Muscle layer of duodenum (tissue), 2 donors: ENCODE results near the gene RBM28.

Experiments used
- H3K27ac ChIP-seq: one replicate; pipeline ENCODE4 v1.7.0; 2013; ENCODE audit warnings: mild to moderate bottlenecking, low read length
- H3K27me3 ChIP-seq: one replicate; pipeline ENCODE4 v1.7.0; 2013; ENCODE audit warnings: low read depth, mild to moderate bottlenecking, control low read depth, low read length
- H3K36me3 ChIP-seq, 2 donors: one replicate each; pipeline ENCODE4 v1.7.0; 2013; ENCODE audit warnings: low read length in 2 of 2, control low read depth in 1 of 2, mild to moderate bottlenecking in 1 of 2; ENCODE audit not compliant: insufficient read depth in 2 of 2, control insufficient read depth in 1 of 2
- H3K4me1 ChIP-seq, 2 donors: one replicate each; pipeline ENCODE4 v1.7.0; 2013; ENCODE audit warnings: low read length in 2 of 2, mild to moderate bottlenecking in 2 of 2, control low read depth in 1 of 2, moderate library complexity in 1 of 2; ENCODE audit not compliant: insufficient read depth in 2 of 2, control insufficient read depth in 1 of 2
- H3K4me3 ChIP-seq, 2 donors: one replicate each; pipeline ENCODE4 v1.7.0; 2013; ENCODE audit warnings: low read length in 2 of 2, low read depth in 1 of 2, mild to moderate bottlenecking in 1 of 2
- H3K9me3 ChIP-seq, 2 donors: one replicate each; pipeline ENCODE4 v1.7.0; 2013; ENCODE audit warnings: low read length in 2 of 2, control low read depth in 1 of 2, mild to moderate bottlenecking in 1 of 2; ENCODE audit not compliant: control insufficient read depth in 1 of 2
- donor health status: healthy.

The RBM28 gene

DNA sequence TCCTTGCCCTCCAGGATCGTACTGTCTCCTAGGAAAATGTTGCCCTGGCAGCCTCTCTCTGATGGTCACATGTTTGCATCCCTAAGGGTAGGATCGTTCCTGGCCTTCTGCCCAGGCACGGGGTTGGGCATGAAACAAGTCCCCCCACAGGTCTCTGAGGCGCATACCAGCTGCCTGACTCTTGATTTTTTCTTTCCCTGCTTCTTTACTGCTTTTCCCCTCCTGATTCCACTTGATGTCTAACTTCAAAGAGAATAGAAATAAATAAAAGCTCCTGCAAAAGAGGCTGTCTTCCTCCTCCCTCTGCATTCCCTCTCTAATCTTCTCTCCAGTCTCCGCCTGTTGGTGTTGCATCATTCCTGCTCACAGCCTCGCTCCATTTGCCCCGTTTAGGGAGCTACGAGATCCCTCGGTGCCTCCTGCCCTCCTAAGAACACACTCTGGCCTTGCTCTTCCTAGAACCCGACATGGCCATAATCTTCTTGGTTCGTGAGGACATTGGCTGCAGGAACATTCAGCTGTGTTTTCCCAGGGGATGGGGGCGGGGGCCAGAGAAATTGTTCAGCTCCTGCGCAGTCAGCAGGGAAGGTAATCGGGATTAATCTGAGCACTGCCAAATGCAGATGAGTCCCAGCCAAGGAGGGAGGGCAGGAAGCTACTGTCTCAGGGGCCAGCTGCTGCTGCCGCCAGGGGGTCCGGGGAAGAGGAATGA is 76.7 kb downstream of the RBM28 start:
- Histone ChIP-seq H3K9me3 (no peaks in the 10 kb centered on the region), H3K4me3 (peak overlapping the region; percentile 45 to 47), H3K27me3 (peaks cover 14% of the 10 kb centered on the region), H3K4me1 (peaks cover 3 to 27% of the 10 kb centered on the region in 2 donors), H3K36me3 (no peaks in the 10 kb centered on the region), H3K27ac (peak overlapping the region; percentile 42)

GRCh38 chr7:128266529-128266882 is 77.2 kb downstream of the RBM28 start:
- Histone ChIP-seq H3K27ac (peak overlapping the region; percentile 42), H3K4me1 (peaks cover 3 to 26% of the 10 kb centered on the region in 2 donors)

GRCh38 chr7:128265906-128266300 is 77.8 kb downstream of the RBM28 start:
- Histone ChIP-seq H3K4me1 (peaks cover 0 to 20% of the 10 kb centered on the region in 2 donors), H3K27me3 (peaks cover 2% of the 10 kb centered on the region), H3K36me3 (no peaks in the 10 kb centered on the region), H3K27ac (no peak overlapping the region), H3K9me3 (no peaks in the 10 kb centered on the region), H3K4me3 (no peak overlapping the region)

More at GRCh38 chr7:128266529-128266882, 77.2 kb downstream of the RBM28 start:
- Histone ChIP-seq H3K36me3 (no peaks in the 10 kb centered on the region), H3K9me3 (no peaks in the 10 kb centered on the region), H3K4me3 (peak overlapping the region in 1 of 2 donors; percentile 45), H3K27me3 (peaks cover 8% of the 10 kb centered on the region)

DNA sequence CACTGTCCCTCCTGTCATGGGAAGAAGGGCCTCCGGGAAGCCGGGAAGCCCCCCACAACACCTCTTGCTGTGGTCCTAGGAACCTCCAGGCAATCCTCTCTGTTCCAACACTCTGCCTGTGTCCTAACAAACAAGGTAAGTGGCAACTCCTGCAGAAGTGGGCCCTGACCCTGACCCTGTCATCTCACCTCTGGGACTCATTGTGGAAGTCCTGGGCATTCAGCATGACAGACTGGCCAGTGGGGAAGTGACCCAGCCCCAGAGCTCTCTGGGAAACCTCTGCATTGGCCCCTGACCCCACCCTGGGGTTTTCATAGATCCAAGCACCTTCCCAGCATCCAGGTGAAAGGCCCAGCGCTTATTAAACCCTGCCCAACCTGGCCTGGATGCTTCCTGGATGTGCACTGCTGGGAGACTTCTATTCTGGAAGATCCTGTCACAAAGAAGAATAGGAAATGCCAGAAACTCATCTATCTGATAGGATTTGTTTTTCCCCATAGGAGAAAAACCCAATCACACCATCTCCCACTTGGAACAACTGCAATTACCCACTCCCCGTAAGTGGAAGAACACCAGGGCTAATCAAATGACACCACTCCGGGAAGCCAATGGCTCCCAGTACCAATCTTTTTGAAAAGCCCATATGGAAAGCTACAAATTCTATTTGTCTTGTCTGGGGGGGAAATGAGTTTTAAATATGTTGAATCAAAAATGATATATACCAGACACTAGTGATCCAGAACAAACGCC is 78.4 kb downstream of the RBM28 start:
- Histone ChIP-seq H3K27ac (no peak overlapping the region), H3K4me1 (peaks cover 0 to 17% of the 10 kb centered on the region in 2 donors), H3K36me3 (no peaks in the 10 kb centered on the region), H3K27me3 (no peaks in the 10 kb centered on the region), H3K4me3 (no peak overlapping the region), H3K9me3 (no peaks in the 10 kb centered on the region)

- no peaks in the 10 kb centered on the region for H3K9me3 ChIP-seq
- no peaks in the 10 kb centered on the region for H3K27me3 ChIP-seq
- no peak overlapping the region for H3K27ac ChIP-seq
- H3K4me3 ChIP-seq, result no peak overlapping the region
- no peaks in the 10 kb centered on the region for H3K36me3 ChIP-seq
- peaks cover under 1 to 17% of the 10 kb centered on the region in 2 donors for H3K4me1 ChIP-seq
Observed at GRCh38 chr7:128264477-128264876, 79.2 kb downstream of the RBM28 start.

DNA sequence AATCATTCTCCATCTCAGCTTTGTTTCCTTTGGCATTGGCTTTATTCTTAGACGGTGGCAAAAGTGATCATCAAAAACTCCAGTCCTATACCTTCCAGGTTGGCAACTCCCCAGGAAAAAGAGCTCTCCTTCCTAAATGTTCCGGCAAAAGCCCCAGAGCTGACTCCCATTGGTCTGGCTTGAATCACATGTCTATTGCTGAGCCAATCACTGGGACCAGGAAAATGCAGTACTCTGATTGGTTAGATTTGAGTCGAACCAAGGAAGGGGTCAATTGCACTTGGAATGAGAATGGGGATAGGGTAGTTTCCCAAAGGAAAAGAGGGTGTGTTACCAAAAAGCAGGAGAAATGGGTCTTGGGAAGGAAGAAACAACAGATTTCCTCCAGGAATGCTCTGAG is 80.3 kb downstream of the RBM28 start:
- no peak overlapping the region for H3K4me3 ChIP-seq
- no peaks in the 10 kb centered on the region for H3K9me3 ChIP-seq
- H3K27me3 ChIP-seq, result no peaks in the 10 kb centered on the region
- H3K36me3 ChIP-seq, result no peaks in the 10 kb centered on the region
- H3K27ac ChIP-seq, result no peak overlapping the region
- peaks cover 6 to 17% of the 10 kb centered on the region in 2 donors for H3K4me1 ChIP-seq

GRCh38 chr7:128262273-128263028 is 81.3 kb downstream of the RBM28 start:
- Histone ChIP-seq H3K36me3 (no peaks in the 10 kb centered on the region), H3K27ac (no peak overlapping the region), H3K4me1 (peaks cover 6 to 12% of the 10 kb centered on the region in 2 donors), H3K9me3 (no peaks in the 10 kb centered on the region), H3K27me3 (no peaks in the 10 kb centered on the region), H3K4me3 (no peak overlapping the region)

DNA sequence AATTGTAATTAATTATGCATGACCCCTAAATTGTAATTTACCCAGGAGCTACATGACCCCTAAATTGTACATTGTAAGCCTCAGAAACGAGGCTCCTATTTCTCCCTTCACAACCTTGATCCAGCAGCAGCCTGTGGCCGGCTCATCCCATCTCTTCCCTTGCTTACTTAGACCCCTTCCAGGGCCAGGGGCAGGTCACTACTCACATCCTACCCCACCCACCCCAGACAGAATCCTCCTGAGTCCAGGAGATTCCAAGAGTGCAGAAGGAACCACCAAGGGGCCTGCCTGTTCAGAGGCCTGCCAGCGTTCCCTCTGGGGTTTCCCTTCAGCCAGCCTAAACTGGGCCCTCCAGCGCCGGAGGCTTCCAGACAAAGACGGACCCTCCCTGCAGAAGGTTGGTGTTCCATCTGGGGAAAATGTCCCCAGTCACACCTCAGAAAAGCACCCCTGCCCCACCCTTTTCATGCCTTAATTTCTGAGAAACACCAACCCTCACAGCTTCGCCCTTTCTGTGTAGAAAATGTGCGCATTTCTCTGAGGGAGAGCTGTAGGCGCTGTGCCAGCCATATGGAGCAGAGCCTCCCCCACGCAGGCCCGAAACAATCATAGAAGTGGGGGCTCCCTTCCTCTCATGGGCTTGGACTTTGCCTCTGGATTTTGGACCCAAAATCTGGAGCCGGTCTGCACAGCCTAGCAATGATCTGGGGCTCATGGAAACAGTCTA is 83.5 kb downstream of the RBM28 start:
- H3K36me3 ChIP-seq, result no peaks in the 10 kb centered on the region
- no peak overlapping the region for H3K4me3 ChIP-seq
- no peaks in the 10 kb centered on the region for H3K27me3 ChIP-seq
- H3K27ac ChIP-seq, result no peak overlapping the region
- peaks cover 0 to 6% of the 10 kb centered on the region in 2 donors for H3K4me1 ChIP-seq
- H3K9me3 ChIP-seq, result no peaks in the 10 kb centered on the region

- H3K27me3 ChIP-seq, result no peaks in the 10 kb centered on the region
- no peaks in the 10 kb centered on the region for H3K9me3 ChIP-seq
- peaks cover 0 to 6% of the 10 kb centered on the region in 2 donors for H3K4me1 ChIP-seq
- no peak overlapping the region for H3K4me3 ChIP-seq
- no peak overlapping the region for H3K27ac ChIP-seq
- H3K36me3 ChIP-seq, result no peaks in the 10 kb centered on the region
Observed at GRCh38 chr7:128259131-128260061, 84.3 kb downstream of the RBM28 start.

GRCh38 chr7:128257458-128257857 is 86.2 kb downstream of the RBM28 start:
- Histone ChIP-seq H3K9me3 (no peaks in the 10 kb centered on the region), H3K27ac (no peak overlapping the region), H3K36me3 (no peaks in the 10 kb centered on the region), H3K4me1 (peaks cover 0 to 6% of the 10 kb centered on the region in 2 donors), H3K4me3 (no peak overlapping the region), H3K27me3 (no peaks in the 10 kb centered on the region)
